Measurements from ENCODE around the gene GNB3.

- TF ChIP-seq CTCF (conservative IDR thresholded peaks at IDR 0.05 in 1 of 2, IDR thresholded peaks at IDR 0.05 in 1 of 2; ENCODE audit: extremely low read depth in 1 of 2, insufficient read depth in 1 of 2, low read depth in 1 of 2, low read length in 2 of 2) (no peak), EZH2 (IDR thresholded peaks at IDR 0.05; ENCODE audit: borderline replicate concordance, low read length) (no peak)
These were observed 18.1 kb upstream of the GNB3 start for GRCh38 chr12:6822426-6823135.

All from mammary epithelial cell (primary cell).